ENCODE results near the gene GHRH. TPM values are rescaled to one million over a fixed set of nuclear protein-coding genes. Genes with fewer than 3 reads are reported as not detected.
A peak's percentile ranks its signal among the peaks of the same experiment; 100 is the strongest.

GHRH gene
- total and polyA plus RNA-seq, 8 donors = 0.80 TPM; not detected in 7

- 43 to 50% methylated on average over 21 of the region's 21 CpGs for WGBS, 2 donors
- intact Hi-C loops (cut with DNase I) = no loop called here
- H3K4me3 ChIP-seq = peak overlapping the region; percentile 92 to 99 (median 98)
- ATAC-seq (peak in 3 of 4 donors; percentile 6 to 23 (median 16)), DNase-seq (no peak), FAIRE-seq (no peak)
- no peaks in the 10 kb centered on the region for H3K9me3 ChIP-seq
- H3K36me3 ChIP-seq = peaks cover 0 to 3% (median 0%) of the 10 kb centered on the region in 3 donors
- H3K27ac ChIP-seq = peak overlapping the region; percentile 86 to 93 (median 90)
- no peak for TF ChIP-seq CTCF (IDR thresholded peaks at IDR 0.05)
- no peaks in the 10 kb centered on the region for H3K27me3 ChIP-seq
- peaks cover 8 to 19% (median 10%) of the 10 kb centered on the region in 3 donors for H3K4me1 ChIP-seq
Measured at GRCh38 chr20:37290158-37290810, 28.7 kb upstream of the GHRH start.

GRCh38 chr20:37288091-37288490, 26.5 kb upstream of the GHRH start:
- TF ChIP-seq CTCF (IDR thresholded peaks at IDR 0.05) = no peak
- FAIRE-seq (no peak), DNase-seq (peak in 3 of 6 donors; percentile 22 to 48 (median 46)), ATAC-seq (peak in 3 of 4 donors; percentile 36 to 48 (median 36))
- Histone ChIP-seq H3K27ac (no peak overlapping the region), H3K4me3 (no peak overlapping the region), H3K9me3 (no peaks in the 10 kb centered on the region), H3K4me1 (peaks cover 8 to 14% (median 10%) of the 10 kb centered on the region in 3 donors), H3K36me3 (peaks cover 0 to 3% (median 0%) of the 10 kb centered on the region in 3 donors), H3K27me3 (no peaks in the 10 kb centered on the region)
- intact Hi-C loops (cut with DNase I) = loop anchor here in 1 of 3 donors (10.0 kb wide), 1 partner anchor 77 kb away; no protein-coding TSS in a partner anchor
- WGBS, 2 donors = 68 to 79% methylated on average over 4 of the region's 4 CpGs

- FAIRE-seq (no peak), DNase-seq (no peak), ATAC-seq (no peak)
- H3K9me3 ChIP-seq = no peaks in the 10 kb centered on the region
- intact Hi-C loops (cut with DNase I) = loop anchor here in 1 of 3 donors (10.0 kb wide), 1 partner anchor 79 kb away; no protein-coding TSS in a partner anchor
- H3K36me3 ChIP-seq = no peaks in the 10 kb centered on the region
- WGBS, 2 donors = 56 to 71% methylated on average over 12 of the region's 12 CpGs
- H3K27me3 ChIP-seq = no peaks in the 10 kb centered on the region
- TF ChIP-seq CTCF (IDR thresholded peaks at IDR 0.05) = no peak
- H3K4me1 ChIP-seq = peaks cover 4 to 12% (median 7%) of the 10 kb centered on the region in 3 donors
- no peak overlapping the region for H3K4me3 ChIP-seq
- H3K27ac ChIP-seq = no peak overlapping the region
Measured at GRCh38 chr20:37285664-37286374, 24.2 kb upstream of the GHRH start.

GRCh38 chr20:37284691-37285161, 23.1 kb upstream of the GHRH start:
- FAIRE-seq (no peak), DNase-seq (no peak), ATAC-seq (no peak)
- 75 to 83% methylated on average over 6 of the region's 6 CpGs for WGBS, 2 donors
- H3K9me3 ChIP-seq = no peaks in the 10 kb centered on the region
- intact Hi-C loops (cut with DNase I) = loop anchor here in 1 of 3 donors (10.0 kb wide), 1 partner anchor 80 kb away; no protein-coding TSS in a partner anchor
- no peak overlapping the region for H3K27ac ChIP-seq
- H3K36me3 ChIP-seq = no peaks in the 10 kb centered on the region
- H3K4me3 ChIP-seq = no peak overlapping the region
- H3K27me3 ChIP-seq = no peaks in the 10 kb centered on the region
- peaks cover 0 to 6% (median 0%) of the 10 kb centered on the region in 3 donors for H3K4me1 ChIP-seq
- TF ChIP-seq CTCF (IDR thresholded peaks at IDR 0.05) = no peak

Data from pancreas (tissue), 10 donors.